Thyroid gland (tissue), 4 donors: ENCODE results near the gene PTP4A2.

Experiments used
- CTCF ChIP-seq, 6 experiments: fragments of 200-600 bp in 3 of 6; fragments of 450-650 bp in 3 of 6; sonication (generic) in 3 of 6; IDR thresholded peaks; one replicate each; pipeline ENCODE4 v1.5.1; 2016 to 2019; ENCODE audit warnings: antibody characterized with exemption in 6 of 6, mild to moderate bottlenecking in 2 of 6, inconsistent platforms in 1 of 6, moderate library complexity in 1 of 6
- POLR2A ChIP-seq, 2 donors: fragments of 450-650 bp; IDR thresholded peaks; one replicate each; pipeline ENCODE4 v1.6.1; 2017; ENCODE audit warnings: antibody characterized with exemption in 2 of 2, mild to moderate bottlenecking in 2 of 2, moderate library complexity in 1 of 2

DNA sequence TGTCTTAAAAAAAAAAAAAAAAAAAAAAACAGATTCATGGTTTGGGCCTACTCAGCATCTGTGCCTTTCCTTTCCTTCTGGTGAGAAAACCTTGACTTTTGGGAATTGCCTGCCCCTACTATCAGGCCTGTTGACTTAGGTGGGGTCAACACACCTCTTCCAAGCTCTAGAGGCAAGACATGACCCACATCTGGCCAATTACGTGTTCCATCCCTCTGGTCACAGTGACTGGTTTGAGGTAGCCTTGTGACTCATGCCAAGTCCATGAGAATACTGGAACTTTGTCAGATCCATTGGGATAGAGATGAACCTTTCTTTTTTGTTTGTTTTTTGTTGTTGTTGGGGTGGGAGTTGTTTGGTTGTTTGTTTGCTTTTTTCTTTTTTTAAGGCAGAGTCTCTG lies 38.2 kb upstream of the PTP4A2 start:
- TF ChIP-seq CTCF (IDR thresholded peaks at IDR 0.05) (no peak), POLR2A (IDR thresholded peaks at IDR 0.05) (no peak)
